GM19099 (cell line): ENCODE data around the gene SIGLEC15.

Source experiments
- POLR2A ChIP-seq: IDR thresholded peaks from 3 replicates; pipeline ENCODE4 v1.6.1; 2011; ENCODE audit warnings: low read depth; ENCODE audit not compliant: insufficient read length; ENCODE audit errors: extremely low read depth

SIGLEC15 gene

DNA sequence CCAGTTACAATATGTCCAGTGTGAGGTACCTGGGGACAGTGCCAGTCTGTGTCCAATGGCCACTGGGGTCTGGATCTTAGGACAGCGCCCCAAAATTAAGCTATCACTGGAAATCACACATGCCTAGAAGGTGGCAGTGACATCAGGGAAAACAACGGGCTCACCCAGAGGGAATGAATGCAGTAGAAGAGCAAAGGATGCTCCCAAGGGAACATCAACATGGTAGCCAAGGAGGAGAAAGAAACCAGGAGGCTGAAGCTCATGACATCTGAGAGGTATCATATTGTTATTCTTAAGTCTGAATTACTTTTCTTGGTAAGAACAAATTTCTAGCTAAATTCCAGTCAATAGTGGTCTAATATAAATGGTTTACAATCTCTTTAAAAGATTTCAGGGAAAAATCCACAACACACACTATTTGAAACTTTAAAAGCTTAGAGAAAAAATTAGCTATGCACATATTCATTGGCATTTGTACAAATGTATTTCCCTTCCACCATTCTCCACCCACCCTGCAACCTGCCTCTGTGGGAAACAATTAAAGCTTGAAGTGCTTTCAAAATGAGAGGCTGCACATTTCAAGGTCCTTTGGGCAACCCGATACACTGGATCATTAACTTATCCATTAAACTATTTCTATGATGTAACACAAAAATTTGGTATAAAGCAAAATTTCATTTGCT, 55.5 kb downstream of the SIGLEC15 start:
- TF ChIP-seq POLR2A, result no peak

DNA sequence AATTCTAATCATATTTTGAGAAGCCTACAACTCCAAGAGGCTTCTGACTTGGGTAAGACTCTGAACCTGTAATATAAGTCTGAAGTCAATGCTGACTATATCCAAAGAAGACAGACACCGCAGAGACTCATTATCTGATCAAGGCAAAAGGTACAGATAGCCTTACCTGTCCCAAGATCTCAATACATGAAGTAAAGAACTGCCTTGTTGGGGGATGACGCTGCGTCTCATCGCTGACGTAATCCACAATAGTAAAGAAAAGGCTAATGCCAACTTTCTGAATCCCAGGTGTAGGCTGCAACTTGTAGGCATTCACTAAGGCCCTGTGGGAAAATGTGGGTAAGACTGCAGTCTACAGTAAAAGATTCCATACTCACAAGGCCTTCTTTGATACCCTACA, 62.1 kb downstream of the SIGLEC15 start:
- no peak for TF ChIP-seq POLR2A

DNA sequence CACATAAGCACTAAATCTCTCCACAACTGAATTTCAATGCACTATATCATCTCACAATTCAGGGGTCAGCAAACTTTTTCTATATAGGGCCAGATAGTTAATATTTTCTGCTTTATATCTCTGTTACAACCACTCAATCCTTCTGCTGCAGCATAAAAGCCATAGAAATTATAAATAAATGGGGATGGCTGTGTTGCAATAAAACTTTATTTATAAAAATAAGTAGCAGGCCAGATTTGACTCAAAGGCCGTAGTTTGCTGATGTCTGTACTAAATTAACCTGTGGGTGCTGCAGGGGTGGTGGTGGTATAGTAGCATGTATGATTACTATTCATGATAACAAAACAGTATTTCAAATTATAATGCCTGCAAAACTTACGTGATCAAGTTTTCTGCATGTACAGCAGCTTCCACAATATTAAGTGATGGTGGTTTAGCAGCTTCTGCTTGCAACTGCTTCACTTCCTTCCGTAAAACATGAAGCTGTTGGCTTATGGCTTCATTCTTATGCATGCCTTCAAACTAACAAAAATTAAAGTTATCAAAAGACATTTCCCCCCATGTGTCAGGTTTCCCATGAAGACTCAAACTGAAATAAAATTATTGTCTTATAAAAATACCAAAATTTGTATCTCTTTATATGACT, 64.1 kb downstream of the SIGLEC15 start:
- TF ChIP-seq POLR2A, result no peak

DNA sequence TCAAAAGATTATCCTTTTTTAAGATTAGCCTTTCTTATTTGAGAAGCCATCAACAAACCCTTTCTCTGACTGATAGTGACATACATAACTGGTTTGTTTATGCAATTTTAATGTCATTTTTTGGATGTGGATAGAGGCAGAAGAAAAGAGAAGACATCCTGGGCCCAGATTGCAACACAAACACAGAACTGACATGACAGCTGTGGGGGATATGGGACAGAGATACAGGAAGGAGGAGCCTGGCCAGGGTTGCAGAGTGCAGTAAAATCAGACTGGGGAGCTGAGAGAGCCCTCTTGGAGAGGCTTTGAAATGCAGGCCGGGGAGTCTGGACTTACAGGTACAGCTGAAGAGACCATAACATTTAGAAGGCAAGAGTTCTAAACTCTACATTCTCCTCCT, 65.1 kb downstream of the SIGLEC15 start:
- no peak for TF ChIP-seq POLR2A

DNA sequence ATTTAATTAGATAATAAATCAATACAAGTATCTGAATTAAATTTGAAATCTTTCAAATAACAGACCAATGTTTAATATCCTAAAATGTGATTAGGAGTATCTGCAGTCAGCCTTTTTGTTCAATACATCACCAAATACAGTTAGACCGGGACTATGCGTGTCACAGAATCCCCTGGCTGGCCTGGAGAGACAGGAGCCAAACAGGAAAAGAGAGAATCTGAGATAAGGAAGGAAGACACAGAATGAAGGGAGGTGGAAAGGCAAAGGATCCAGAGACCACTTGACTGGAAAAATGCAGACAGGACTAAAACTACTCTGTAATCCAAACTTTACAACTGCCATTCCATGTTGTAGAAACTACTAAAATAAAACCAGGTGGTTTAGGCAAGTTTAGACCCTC, 66.3 kb downstream of the SIGLEC15 start:
- TF ChIP-seq POLR2A, result no peak
